ENCODE data around the gene DCLK2.

DNA sequence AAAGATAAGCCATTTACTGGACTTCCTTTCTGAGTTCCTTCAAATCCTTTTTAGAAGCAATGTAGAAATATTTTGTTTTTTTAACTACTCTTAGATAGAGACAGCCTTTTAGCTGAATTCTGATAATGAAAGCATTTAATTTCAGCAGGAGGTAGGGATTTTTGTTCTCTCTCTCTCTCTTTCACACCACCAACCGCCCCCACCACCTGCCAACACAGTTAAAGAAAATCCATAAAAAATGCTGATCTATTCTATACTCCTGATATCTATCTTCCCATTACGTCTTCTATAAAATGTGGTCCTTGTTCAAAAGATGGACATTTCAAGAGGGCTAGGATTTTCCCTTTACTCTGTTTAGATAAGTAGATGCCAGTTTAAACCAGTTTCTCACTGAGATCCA lies 104.5 kb downstream of the DCLK2 start:
- no peak for TF ChIP-seq REST (IDR thresholded peaks at IDR 0.05; ENCODE audit: low read depth)
- TF ChIP-seq TCF7L2 (IDR thresholded peaks at IDR 0.05; ENCODE audit: borderline replicate concordance, extremely low read depth, insufficient read depth, insufficient read length) = no peak
- no peak for TF ChIP-seq CTCF (IDR thresholded peaks at IDR 0.05 in 2 of 3, conservative IDR thresholded peaks at IDR 0.05 in 1 of 3; ENCODE audit: borderline replicate concordance in 1 of 3, insufficient read depth in 1 of 3, low read depth in 2 of 3, low read length in 2 of 3)
- no peak for TF ChIP-seq POLR2AphosphoS5 (IDR thresholded peaks at IDR 0.05; ENCODE audit: low read depth, low read length)
- no peak for TF ChIP-seq EZH2 (IDR thresholded peaks at IDR 0.05)
- no peak for TF ChIP-seq SRF (IDR thresholded peaks at IDR 0.05; ENCODE audit: low read depth)
- TF ChIP-seq POLR2A (IDR thresholded peaks at IDR 0.05; ENCODE audit: borderline replicate concordance, extremely low read depth, insufficient read depth, insufficient read length) = no peak
- TF ChIP-seq SIN3A (IDR thresholded peaks at IDR 0.05; ENCODE audit: low read depth) = no peak
- no peak for TF ChIP-seq ZNF274 (IDR thresholded peaks at IDR 0.05; ENCODE audit: low read depth, low read length)
- TF ChIP-seq CBX3 (IDR thresholded peaks at IDR 0.05; ENCODE audit: low read depth) = no peak
- TF ChIP-seq RAD21 (IDR thresholded peaks at IDR 0.05; ENCODE audit: low read depth) = no peak
- no peak for TF ChIP-seq ZBTB33 (IDR thresholded peaks at IDR 0.05; ENCODE audit: extremely low read depth, insufficient replicate concordance, low read length)
- TF ChIP-seq, protein P1, sequence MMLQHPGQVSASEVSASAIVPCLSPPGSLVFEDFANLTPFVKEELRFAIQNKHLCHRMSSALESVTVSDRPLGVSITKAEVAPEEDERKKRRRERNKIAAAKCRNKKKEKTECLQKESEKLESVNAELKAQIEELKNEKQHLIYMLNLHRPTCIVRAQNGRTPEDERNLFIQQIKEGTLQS (IDR thresholded peaks at IDR 0.05) = no peak

All from HCT116 (cell line).